MV-4-11 (cell line): ENCODE results near the gene ZNF646.
"Not testable (repeated sequence)": the region's sequence is repeated elsewhere in the genome, so short reads cannot be mapped to it uniquely, and the experiment has no call there.

Experiments
- DNase-seq: peaks from one replicate; lab custom pipeline; 2025; lab: John Stamatoyannopoulos, UW

The ZNF646 gene

GRCh38 chr16:31083981-31084380 is 9.8 kb downstream of the ZNF646 start:
- DNase-seq: no peak

- DNase-seq: no peak
These were observed 10.5 kb downstream of the ZNF646 start for GRCh38 chr16:31084584-31085302.

- DNase-seq: no peak
These were observed 11.2 kb downstream of the ZNF646 start for GRCh38 chr16:31085411-31085810.

DNA sequence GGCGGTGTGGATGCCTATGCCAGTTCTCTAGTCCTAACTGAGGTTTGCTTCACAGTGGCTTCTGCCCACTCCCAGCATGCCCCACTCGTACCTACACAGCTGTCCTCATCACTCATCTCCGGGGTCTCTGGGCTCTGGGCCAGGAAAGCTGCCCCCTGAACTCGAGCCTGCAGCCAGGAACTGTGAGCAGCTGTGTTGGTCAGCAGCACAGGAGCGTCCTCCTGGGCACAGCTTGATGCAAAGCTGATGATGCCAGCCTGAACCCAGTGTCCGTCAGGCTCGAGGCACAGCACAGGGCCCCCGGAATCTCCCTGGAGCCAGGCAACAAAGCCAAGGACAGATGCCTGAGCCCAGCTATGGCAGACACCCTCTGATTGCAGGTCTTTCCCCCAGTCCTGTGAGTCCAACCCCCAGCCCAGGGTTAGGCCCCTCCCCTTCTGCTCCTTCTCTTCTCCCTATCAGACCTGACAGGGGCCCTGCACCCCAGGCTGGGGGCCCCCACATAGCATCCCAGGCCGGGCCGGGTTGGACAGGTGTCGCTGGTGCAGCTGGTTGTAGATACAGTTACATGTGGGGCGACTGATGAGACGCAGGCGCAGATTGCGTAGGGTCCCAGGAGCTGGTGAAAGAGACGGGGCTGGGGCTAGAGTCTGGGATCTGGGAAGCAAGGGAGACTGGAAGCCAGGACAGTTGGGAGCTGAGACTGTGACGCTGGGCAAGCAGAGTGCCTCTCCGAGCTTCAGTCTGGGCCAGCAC is 11.8 kb downstream of the ZNF646 start:
- DNase-seq: no peak

- no peak for DNase-seq
These were observed 12.3 kb downstream of the ZNF646 start for GRCh38 chr16:31086629-31086906.

GRCh38 chr16:31087481-31087880 is 13.3 kb downstream of the ZNF646 start:
- no peak for DNase-seq

GRCh38 chr16:31087971-31088370 is 13.7 kb downstream of the ZNF646 start:
- no peak for DNase-seq

GRCh38 chr16:31088459-31089183 is 14.4 kb downstream of the ZNF646 start, which contains the start of gene PRSS53:
TSS of gene PRSS53 (minus strand) at chr16:31088943. CDS start at chr16:31088809, 134 bp downstream.
- DNase-seq: no peak

DNA sequence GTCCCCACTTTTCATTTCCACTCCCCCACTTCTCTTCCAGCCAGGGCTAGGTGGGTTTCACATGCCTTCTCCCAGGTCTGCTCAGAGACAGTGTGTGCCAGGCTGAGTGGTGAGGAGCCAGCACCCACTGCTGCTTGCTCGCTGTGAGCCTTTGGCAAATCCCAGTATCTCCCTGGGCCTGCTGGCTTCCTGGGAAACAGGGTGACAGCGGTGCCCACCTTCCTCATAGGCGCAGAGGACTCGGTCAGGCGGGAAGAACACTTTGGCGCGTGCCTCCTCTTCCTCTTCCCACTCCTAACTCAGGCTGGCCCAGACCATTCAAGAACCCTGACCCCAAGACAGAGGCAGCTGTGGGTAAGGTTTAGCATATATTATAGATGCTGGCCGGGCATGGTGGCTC is 15.0 kb downstream of the ZNF646 start:
- no peak for DNase-seq

GRCh38 chr16:31090540-31090939 is 16.3 kb downstream of the ZNF646 start:
- no peak for DNase-seq

DNA sequence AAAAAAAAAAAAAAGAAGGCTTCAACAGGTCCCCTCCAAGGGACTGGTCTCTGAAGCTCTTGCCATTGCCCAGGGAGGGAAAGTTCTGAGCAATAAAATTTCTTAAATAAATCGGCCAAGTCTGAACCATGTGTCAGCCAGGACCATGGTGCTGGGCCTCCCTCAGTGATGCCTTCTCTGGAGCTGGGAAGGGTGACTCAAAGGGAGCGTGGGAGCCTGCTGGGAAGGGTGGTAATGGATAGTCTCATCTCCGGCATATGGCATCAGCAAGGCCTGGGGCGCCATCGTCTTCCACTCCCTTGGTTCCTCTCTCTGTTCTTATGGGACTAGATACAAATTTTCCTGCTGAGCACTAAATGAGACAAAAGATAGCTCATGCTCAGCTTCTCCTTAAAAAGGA is 18.1 kb downstream of the ZNF646 start:
- no peak for DNase-seq

GRCh38 chr16:31093132-31093703 is 19.0 kb downstream of the ZNF646 start:
- peak; percentile 28 for DNase-seq

DNA sequence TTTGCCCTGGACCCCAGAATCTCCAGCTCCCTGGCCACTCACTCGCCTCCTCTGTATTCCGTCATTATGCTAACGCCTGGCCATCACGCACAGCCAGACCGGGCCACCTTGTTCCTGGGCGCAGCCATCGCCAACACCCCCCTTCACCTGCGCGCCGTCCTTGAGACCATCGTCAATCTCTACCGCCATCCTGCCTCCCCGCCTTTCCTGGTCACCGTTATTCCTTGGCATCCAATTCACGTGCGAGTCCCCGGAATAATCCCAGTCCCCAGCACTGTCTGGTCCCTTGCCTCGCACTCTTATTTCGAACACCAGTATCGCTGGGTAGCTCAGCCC is 19.8 kb downstream of the ZNF646 start:
- DNase-seq: no peak

GRCh38 chr16:31094424-31095120 is 20.4 kb downstream of the ZNF646 start, which contains the start of gene VKORC1:
TSS of gene VKORC1 (minus strand) at chr16:31094797. CDS start at chr16:31094729, 68 bp downstream.
- DNase-seq: peak; percentile 95

- DNase-seq: no peak
These were observed 25.8 kb downstream of the ZNF646 start for GRCh38 chr16:31099860-31100638.

DNA sequence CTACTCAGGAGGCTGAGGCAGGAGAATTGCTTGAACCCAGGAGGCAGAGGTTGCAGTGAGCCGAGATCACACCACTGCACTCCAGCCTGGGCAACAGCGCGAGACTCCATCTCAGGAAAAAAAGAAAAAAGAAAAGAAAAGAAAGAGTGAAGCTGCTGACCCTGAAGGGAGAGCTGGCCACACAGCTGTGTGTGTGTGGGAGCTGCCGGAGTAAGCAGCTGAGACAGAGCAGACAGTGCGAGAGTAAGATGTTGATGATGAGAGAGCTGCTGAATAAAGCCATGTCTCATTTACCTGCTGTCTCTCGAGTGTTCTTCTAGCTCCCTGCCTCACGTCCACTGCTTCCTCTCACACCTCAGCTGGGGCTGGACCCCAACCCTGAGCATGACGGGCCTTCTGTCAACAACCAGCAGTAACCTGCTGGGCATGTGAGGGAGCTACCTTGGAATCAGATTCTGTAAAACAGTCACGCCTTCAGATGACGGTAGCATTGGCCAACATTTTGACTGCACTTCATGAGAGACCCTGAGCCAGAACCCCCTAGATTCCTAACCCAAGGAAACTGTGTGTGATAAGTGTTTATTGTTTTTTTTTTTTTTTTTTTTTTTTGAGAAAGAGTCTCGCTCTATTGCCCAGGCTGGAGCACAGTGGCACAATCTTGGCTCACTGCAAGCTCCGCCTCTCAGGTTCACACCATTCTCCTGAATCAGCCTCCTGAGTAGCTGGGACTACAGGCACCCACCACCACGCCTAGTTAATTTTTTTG is 26.8 kb downstream of the ZNF646 start:
- DNase-seq: not testable (repeated sequence)

GRCh38 chr16:31105677-31106213 is 31.5 kb downstream of the ZNF646 start:
- peak; percentile 72 for DNase-seq

- DNase-seq: no peak
These were observed 32.6 kb downstream of the ZNF646 start for GRCh38 chr16:31106509-31107464.

GRCh38 chr16:31107465-31107867 is 33.2 kb downstream of the ZNF646 start:
- DNase-seq: no peak
